Suprapubic skin (tissue), 4 donors: ENCODE results near the gene ACACB. TPM values are rescaled to one million over a fixed set of nuclear protein-coding genes. Genes with fewer than 3 reads are reported as not detected.

Experiments
- DNase-seq, 2 donors: peaks; one replicate each; pipeline ENCODE4 v3.0.0-alpha.2; 2019; ENCODE audit warnings: low spot score in 2 of 2
- H3K27ac ChIP-seq: fragments of 200-600 bp; sonication (generic); one replicate; pipeline ENCODE4 v1.5.1; 2019
- H3K27me3 ChIP-seq: fragments of 200-600 bp; sonication (generic); one replicate; pipeline ENCODE4 v1.5.1; 2019
- H3K36me3 ChIP-seq: fragments of 200-600 bp; sonication (generic); one replicate; pipeline ENCODE4 v1.5.1; 2019
- H3K4me1 ChIP-seq: fragments of 200-600 bp; sonication (generic); one replicate; pipeline ENCODE4 v1.5.1; 2019
- H3K4me3 ChIP-seq: fragments of 200-600 bp; sonication (generic); one replicate; pipeline ENCODE4 v1.5.1; 2019; ENCODE audit warnings: mild to moderate bottlenecking
- H3K9me3 ChIP-seq: fragments of 200-600 bp; sonication (generic); one replicate; pipeline ENCODE4 v1.5.1; 2019
- EP300 ChIP-seq: sonication (generic); formaldehyde crosslinking; IDR thresholded peaks from one replicate; pipeline ENCODE4 v1.6.1; 2017; ENCODE audit warnings: antibody characterized with exemption
- POLR2A ChIP-seq, 2 donors: fragments of 450-650 bp; IDR thresholded peaks; one replicate each; pipeline ENCODE4 v1.6.1; 2017; ENCODE audit warnings: antibody characterized with exemption in 2 of 2, mild to moderate bottlenecking in 2 of 2, moderate library complexity in 2 of 2
- POLR2AphosphoS5 ChIP-seq, 3 donors: sonication (generic); formaldehyde crosslinking; IDR thresholded peaks; one replicate each; pipeline ENCODE4 v1.6.1; 2017; ENCODE audit warnings: antibody characterized with exemption in 3 of 3
- WGBS: methylation state at CpG from one replicate; pipeline ENCODE4 v1.1.5; 2018; 5-methylcytosine and 5-hydroxymethylcytosine counted together
- total RNA-seq, 4 donors: library from RNA; depleted of rRNA; stranded (reverse); fragments of >200 nt; gene quantifications; one replicate each; pipeline ENCODE4 v1.1.0, GENCODE V29; 2016
- TF ChIP-seq, protein P1 (sequence below), 2 donors: fragments of 200-600 bp in 1 of 2; fragments of 450-650 bp in 1 of 2; sonication (generic) in 1 of 2; IDR thresholded peaks; one replicate each; pipeline ENCODE4 v1.5.1; 2016 to 2019; ENCODE audit warnings: antibody characterized with exemption in 2 of 2, mild to moderate bottlenecking in 1 of 2, moderate library complexity in 1 of 2

ACACB gene
- total RNA-seq, 4 donors from 2014 or later = 19.2 to 90.8 (median 56.9) TPM

GRCh38 chr12:109244073-109244472 is 127.7 kb downstream of the ACACB start:
- H3K36me3 ChIP-seq = peaks cover 84% of the 10 kb centered on the region

GRCh38 chr12:109246221-109246620 is 129.8 kb downstream of the ACACB start:
- Histone ChIP-seq H3K36me3 (peaks cover 69% of the 10 kb centered on the region), H3K4me1 (no peaks in the 10 kb centered on the region), H3K4me3 (no peak overlapping the region), H3K27me3 (no peaks in the 10 kb centered on the region), H3K27ac (no peak overlapping the region), H3K9me3 (no peaks in the 10 kb centered on the region)
- DNase-seq = no peak
- WGBS = 91% methylated on average over 15 of the region's 15 CpGs
- no peak for TF ChIP-seq POLR2AphosphoS5 (IDR thresholded peaks at IDR 0.05)
- TF ChIP-seq EP300 = no peak

More at GRCh38 chr12:109244073-109244472, 127.7 kb downstream of the ACACB start:
- TF ChIP-seq EP300 = no peak
- TF ChIP-seq POLR2A (IDR thresholded peaks at IDR 0.05) = no peak
- no peak for TF ChIP-seq POLR2AphosphoS5 (IDR thresholded peaks at IDR 0.05)
- TF ChIP-seq, protein P1, sequence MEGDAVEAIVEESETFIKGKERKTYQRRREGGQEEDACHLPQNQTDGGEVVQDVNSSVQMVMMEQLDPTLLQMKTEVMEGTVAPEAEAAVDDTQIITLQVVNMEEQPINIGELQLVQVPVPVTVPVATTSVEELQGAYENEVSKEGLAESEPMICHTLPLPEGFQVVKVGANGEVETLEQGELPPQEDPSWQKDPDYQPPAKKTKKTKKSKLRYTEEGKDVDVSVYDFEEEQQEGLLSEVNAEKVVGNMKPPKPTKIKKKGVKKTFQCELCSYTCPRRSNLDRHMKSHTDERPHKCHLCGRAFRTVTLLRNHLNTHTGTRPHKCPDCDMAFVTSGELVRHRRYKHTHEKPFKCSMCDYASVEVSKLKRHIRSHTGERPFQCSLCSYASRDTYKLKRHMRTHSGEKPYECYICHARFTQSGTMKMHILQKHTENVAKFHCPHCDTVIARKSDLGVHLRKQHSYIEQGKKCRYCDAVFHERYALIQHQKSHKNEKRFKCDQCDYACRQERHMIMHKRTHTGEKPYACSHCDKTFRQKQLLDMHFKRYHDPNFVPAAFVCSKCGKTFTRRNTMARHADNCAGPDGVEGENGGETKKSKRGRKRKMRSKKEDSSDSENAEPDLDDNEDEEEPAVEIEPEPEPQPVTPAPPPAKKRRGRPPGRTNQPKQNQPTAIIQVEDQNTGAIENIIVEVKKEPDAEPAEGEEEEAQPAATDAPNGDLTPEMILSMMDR (IDR thresholded peaks at IDR 0.05) = no peak
- Histone ChIP-seq H3K4me3 (no peak overlapping the region), H3K27ac (no peak overlapping the region), H3K4me1 (no peaks in the 10 kb centered on the region), H3K27me3 (no peaks in the 10 kb centered on the region), H3K9me3 (no peaks in the 10 kb centered on the region)
- DNase-seq = no peak
- WGBS = 84% methylated on average over 5 of the region's 5 CpGs

- WGBS = 73% methylated on average over 9 of the region's 9 CpGs
- Histone ChIP-seq H3K27ac (no peak overlapping the region), H3K27me3 (no peaks in the 10 kb centered on the region), H3K4me1 (no peaks in the 10 kb centered on the region), H3K9me3 (no peaks in the 10 kb centered on the region), H3K4me3 (no peak overlapping the region), H3K36me3 (peaks cover 65% of the 10 kb centered on the region)
- DNase-seq = no peak
- TF ChIP-seq, protein P1 (IDR thresholded peaks at IDR 0.05) = no peak
- TF ChIP-seq POLR2AphosphoS5 (IDR thresholded peaks at IDR 0.05) (no peak), EP300 (no peak), POLR2A (IDR thresholded peaks at IDR 0.05) (no peak)
Observed at GRCh38 chr12:109247831-109248654, 131.7 kb downstream of the ACACB start.

- Histone ChIP-seq H3K9me3 (no peaks in the 10 kb centered on the region), H3K27ac (no peak overlapping the region), H3K4me1 (no peaks in the 10 kb centered on the region), H3K4me3 (no peak overlapping the region), H3K27me3 (no peaks in the 10 kb centered on the region), H3K36me3 (peaks cover 69% of the 10 kb centered on the region)
- no peak for TF ChIP-seq POLR2A (IDR thresholded peaks at IDR 0.05)
- TF ChIP-seq, protein P1 (IDR thresholded peaks at IDR 0.05) = no peak
- TF ChIP-seq POLR2AphosphoS5 (IDR thresholded peaks at IDR 0.05) = no peak
- no peak for TF ChIP-seq EP300
- DNase-seq = no peak
- 81% methylated on average over 1 of the region's 1 CpG for WGBS
Observed at GRCh38 chr12:109250523-109250922, 134.1 kb downstream of the ACACB start.

DNA sequence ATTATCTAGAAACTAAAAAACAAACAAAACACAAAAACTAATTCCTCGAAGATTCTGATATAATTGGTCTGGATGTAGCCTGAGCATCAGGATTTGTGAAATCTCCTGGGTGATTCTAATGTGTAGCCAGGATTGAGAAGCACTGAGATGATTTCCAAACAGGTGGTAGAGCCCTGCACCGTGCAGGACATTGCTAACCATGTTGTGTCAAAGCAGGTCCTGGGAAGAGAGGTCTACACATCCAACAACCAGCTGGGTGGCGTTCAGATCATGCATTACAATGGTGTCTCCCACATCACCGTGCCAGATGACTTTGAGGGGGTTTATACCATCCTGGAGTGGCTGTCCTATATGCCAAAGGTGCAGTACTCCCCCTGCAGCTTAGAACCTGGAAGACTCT is 136.4 kb downstream of the ACACB start:
- Histone ChIP-seq H3K4me3 (no peak overlapping the region), H3K27ac (no peak overlapping the region), H3K27me3 (no peaks in the 10 kb centered on the region), H3K9me3 (no peaks in the 10 kb centered on the region), H3K4me1 (no peaks in the 10 kb centered on the region), H3K36me3 (peaks cover 69% of the 10 kb centered on the region)
- no peak for TF ChIP-seq POLR2A (IDR thresholded peaks at IDR 0.05)
- TF ChIP-seq, protein P1 (IDR thresholded peaks at IDR 0.05) = no peak
- TF ChIP-seq POLR2AphosphoS5 (IDR thresholded peaks at IDR 0.05) = no peak
- TF ChIP-seq EP300 = no peak
- WGBS = 87% methylated on average over 3 of the region's 4 CpGs
- DNase-seq = no peak
